SU-DHL-6 (cell line): ENCODE results near the gene ZFP1.

Experiments used
- EZH2phosphoT487 ChIP-seq: fragments of 200-600 bp; sonication (generic), shearing (Covaris generic); conservative IDR thresholded peaks from 2 replicates; pipeline ENCODE4 v1.6.1; 2018; ENCODE audit warnings: mild to moderate bottlenecking, antibody characterized with exemption, low read length, moderate library complexity, mixed read lengths
- TF ChIP-seq, protein P1 (sequence below): fragments of 200-600 bp; sonication (generic); IDR thresholded peaks from one replicate; pipeline ENCODE4 v1.5.1; 2017; ENCODE audit warnings: antibody characterized with exemption, mild to moderate bottlenecking, low read length, moderate library complexity; ENCODE audit not compliant: insufficient read depth, poor library complexity, severe bottlenecking

DNA sequence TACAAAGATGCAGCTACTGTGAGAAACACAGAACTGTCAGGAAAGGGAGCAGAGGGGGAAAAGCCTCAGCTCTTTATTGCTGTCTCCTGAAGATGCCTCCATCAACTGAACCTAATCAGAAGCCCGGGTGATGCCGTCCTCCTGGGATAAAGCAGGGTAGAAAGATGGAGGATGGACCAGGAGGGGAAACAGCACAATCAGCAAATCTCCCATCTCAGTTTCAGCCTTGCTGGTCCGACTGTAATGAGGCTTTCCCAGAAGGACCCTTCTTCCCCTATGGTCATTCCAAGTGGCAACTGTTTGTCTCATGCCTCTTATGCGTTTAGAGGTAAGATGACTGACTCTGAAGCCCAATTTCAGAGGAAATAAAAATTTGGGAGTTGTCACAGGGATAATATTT is 24.3 kb downstream of the ZFP1 start:
- TF ChIP-seq, protein P1, sequence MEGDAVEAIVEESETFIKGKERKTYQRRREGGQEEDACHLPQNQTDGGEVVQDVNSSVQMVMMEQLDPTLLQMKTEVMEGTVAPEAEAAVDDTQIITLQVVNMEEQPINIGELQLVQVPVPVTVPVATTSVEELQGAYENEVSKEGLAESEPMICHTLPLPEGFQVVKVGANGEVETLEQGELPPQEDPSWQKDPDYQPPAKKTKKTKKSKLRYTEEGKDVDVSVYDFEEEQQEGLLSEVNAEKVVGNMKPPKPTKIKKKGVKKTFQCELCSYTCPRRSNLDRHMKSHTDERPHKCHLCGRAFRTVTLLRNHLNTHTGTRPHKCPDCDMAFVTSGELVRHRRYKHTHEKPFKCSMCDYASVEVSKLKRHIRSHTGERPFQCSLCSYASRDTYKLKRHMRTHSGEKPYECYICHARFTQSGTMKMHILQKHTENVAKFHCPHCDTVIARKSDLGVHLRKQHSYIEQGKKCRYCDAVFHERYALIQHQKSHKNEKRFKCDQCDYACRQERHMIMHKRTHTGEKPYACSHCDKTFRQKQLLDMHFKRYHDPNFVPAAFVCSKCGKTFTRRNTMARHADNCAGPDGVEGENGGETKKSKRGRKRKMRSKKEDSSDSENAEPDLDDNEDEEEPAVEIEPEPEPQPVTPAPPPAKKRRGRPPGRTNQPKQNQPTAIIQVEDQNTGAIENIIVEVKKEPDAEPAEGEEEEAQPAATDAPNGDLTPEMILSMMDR, result no peak
- no peak for TF ChIP-seq EZH2phosphoT487
